HG03095 (cell line): ENCODE results near the gene TMEM239.
"Not testable (repeated sequence)": the region's sequence is repeated elsewhere in the genome, so short reads cannot be mapped to it uniquely, and the experiment has no call there.

ENCODE experiments used
- ATAC-seq: cut with Tn5 transposase; IDR thresholded peaks from one replicate; pipeline ENCODE4 v1.9.1; 2021; ENCODE audit warnings: moderate library complexity; ENCODE audit not compliant: unreplicated experiment

Gene TMEM239

DNA sequence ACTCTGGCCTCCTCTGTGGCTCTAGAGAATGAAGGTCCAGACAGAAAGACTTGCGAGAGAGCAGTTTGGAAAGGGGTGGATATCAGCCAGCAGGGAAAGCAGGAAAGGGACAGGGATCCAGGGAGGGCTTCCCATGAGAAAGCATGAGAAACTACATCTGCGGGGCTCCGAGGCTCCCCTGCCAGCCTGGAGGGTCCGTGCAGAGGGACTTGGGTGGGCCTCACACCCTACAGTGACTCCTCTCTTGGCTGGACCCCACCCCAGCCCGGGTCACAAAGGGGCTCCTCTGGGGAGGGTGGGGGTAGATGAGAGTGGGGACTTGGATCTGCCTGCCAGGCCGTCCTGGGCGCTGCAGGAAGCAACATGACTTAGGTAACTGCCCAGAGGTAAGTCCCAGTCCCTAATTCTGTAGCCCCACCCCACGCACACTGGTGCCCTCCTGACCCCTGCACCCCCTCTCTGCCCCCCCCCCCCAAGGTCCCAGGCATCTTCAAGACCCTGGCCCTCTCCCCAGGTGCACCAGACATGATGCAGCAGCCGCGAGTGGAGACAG is at the start of gene TMEM239:
TSS of gene TMEM239 (plus strand) at position 335 of the 553 bp plus-strand sequence. CDS start at position 526, 191 bp downstream.
- ATAC-seq = no peak

DNA sequence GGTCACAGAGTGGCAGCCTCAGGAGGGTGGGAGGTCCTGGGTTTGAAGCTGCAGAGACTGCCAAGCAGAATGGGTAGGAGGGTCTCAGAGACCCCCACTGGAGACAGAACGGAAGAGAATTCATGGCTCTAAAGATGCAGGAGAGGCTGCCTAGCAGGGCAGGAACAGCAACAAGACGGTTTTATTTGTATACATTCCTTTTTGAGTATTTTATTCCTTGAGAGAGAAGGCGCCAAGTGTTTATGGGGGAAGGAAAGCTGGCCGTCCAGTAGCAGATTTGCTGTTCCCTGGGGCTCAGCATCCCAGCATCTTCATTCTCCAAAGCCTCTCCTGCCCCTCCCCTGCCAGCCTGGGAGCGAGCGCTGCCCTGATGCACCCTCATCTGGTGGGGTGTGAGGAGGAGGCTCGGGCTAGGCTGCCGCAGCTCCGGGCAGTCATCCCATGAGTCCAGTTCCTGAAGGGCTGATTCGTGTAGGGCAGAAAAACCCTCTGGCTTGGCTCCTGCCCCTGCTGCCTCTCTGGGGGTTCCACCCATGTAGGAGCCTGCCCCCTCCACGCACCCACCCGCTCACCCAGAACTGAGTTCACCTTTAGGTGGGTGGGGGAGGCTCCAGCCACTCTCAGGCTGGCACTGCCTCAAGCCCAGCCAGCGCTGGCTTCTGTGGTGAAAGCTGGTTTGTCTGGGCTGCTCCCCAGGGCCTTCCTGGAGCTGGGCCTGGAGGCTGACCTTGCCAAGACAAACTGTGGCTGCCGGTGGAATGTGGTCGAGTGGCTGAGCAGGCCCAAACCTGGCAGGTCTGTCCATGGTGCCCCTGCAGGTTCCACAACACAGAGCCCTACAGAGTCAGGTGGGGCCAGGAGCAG is 48.2 kb upstream of the TMEM239 start:
- ATAC-seq = no peak

DNA sequence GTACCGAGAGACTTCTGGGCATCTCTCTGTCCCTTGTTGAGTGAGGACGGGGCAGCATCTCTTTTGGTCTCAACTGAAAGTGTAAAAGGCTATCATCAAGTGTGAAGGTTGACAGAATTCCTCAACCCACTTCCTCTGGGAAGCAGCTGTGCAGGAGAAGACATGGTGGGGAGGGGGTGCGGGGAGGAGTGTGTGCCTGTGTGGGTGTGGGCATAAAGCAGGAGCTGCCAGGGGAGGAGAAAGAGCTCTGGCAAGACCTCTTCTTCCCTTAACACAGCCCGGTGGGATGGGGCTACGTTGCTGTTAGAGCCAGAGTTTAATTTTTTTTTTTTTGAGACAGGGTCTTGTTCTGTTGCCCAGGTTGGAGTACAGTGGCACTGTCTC is 47.5 kb upstream of the TMEM239 start:
- no peak for ATAC-seq

DNA sequence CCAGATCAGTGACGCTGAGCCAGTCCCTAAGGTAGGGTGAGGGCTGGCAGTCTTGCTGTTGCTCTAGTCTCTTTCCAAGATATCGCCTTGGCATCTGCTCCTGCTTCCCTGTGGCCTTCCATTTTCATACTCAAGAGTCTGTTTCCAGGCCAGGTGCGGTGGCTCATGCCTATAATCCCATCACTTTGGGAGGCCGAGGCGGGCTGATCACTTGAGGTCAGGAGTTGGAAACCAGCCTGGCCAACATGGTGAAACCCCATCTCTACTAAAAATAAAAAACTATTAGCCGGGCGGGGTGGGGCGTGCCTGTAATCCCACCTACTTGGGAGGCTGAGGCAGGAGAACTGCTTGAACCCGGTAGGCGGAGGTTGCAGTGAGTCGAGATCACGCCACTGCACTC is 46.1 kb upstream of the TMEM239 start:
- not testable (repeated sequence) for ATAC-seq

DNA sequence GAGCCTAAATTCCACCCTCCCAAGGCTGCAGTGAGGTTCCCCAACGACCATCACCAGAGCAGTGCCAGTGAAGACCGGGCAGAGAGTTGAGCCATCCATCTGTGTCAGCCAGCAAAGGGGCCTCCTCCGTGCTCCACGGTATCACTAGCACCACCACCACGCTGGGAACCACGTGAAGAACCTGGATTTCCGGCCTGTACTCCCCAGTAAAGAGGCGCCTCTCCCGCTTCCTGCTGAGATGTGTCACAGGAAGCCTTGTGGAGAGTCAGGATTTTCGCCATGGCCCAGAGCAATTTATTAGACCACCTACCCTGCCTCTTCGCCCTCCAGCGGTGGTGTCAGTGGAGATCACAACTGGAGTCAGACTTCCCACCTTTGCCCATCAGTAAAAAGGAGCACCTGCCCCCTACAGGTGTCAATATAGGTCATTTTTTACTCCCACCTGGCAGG is 44.5 kb upstream of the TMEM239 start:
- ATAC-seq = no peak

DNA sequence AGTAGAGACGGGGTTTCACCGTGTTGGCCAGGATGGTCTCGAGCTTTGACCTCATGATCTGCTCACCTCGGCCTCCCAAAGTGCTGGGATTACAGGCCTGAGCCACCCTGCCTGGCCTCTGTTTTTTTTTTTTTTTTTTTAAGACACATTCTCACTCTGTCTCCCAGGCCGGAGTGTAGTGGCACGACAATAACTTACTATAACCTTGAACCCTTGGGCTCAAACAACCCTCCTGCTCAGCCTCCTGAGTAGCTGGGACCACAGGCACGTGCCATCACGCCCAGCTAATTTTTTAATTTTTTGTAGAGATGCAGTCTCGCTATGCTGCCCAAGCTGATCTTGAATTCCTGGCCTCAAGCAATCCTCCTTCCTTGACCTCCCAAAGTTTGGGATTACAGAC is 42.4 kb upstream of the TMEM239 start:
- no peak for ATAC-seq

DNA sequence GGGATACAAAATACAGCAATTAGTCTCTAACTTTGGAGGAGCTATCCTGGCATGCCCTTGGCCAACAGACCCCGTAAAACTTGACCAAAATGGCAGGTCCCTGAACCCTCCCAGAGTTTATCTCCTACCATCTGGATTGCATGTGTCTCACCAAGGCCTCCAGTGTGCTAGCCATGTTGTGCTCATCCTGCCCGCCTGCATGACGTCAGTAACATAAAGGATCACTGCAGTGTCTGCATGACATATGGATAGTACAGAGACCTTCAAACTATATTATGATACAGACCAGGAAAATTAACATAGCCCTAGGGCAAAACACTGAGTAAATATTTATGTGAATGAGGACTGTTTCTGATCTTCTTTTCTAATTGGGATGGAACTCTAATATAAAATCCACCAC is 41.0 kb upstream of the TMEM239 start:
- ATAC-seq = no peak

DNA sequence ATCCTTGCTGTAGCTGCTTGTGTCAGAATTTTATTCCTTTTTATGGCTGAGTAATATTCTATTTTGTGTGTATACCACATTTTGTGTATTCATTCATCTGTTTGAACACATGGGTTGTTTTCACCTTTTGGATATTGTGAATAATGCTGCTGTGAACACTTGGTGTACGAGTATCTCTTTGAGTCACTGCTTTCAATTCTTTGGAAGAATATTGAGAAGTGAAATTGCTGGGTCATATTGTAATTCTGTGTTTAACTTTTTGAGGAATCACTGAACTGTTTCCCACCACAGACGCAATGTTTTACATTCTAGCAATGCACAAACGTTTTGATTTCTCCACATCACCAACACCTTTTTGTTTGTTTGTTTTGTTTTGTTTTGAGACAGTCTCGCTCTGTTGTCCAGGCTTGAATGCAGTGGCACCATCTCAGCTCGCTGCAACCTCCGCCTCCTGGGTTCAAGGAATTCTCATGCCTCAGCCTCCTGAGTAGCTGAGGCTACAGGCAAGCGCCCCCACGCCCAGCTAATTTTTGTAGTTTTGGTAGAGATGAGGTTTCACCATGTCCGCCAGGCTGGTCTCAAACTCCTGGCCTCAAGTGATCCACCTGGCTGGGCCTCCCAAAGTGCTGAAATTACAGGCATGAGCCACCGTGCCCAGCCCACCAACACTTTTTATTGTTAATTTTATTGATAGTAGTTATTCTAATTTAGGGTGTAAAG is 37.4 kb upstream of the TMEM239 start:
- ATAC-seq = no peak

DNA sequence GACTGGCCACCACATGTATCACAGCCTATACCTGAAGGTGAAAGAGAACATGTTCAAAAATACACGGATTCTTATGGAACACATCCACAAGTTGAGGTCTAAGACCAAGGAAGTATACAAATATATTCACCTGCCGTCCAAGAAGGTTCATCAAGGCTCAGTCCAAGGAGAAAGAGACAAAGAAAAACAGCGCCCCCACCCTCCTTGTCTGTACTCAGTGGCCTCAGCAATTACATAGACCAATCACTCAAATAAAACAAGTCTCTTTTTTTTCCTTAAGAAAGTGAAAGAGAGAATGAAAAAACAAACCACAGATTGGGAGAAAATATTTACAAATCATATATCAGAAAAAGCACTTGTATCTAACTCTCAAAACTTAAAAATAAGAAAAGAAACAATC is 35.2 kb upstream of the TMEM239 start:
- no peak for ATAC-seq

DNA sequence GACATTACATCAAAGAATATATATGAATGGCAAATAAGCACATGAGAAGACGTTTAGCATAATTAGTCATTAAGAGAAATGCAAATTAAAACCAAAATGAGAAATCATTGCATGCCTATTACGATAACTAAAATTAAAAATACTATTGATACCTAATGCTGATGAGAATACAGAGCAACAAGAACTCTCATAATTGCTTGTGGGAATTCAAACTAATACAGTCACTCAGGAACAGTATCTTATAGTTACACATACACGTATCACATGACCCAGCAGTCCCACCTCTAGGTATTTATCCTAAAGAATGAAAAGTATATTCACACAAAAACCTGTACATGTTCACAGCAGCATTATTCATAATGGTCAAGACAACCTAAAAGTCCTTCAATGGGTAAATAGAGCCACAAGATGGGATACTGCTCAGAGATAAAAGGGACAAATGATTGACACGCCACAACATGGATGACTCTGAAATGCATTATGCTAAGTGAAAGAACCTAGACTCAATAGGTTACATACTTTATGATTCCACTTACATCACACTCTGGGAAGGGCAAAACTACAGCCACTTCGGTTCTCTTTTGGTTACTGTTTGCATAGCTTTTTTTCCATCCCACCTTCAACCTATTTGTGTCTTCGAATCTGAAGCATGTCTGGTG is 32.1 kb upstream of the TMEM239 start:
- ATAC-seq = no peak

DNA sequence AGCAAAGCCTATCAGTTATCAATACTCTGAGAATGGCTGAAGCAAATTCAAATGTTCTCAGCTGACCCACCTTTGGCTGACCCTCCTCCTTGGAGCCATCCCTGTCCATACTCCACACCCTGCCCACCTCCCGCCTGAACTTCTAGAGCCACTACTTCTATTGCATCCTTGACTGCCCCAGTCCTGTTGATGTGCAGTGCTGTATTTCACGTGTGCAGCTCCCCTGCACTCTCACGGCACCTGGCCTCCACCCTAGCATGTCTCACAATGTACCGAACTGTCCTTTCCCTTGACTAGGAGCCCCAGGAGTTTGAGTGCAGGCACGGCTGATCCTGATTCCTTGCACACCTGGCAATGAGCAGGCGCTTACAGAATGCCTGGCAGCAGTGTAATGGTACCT is 22.7 kb upstream of the TMEM239 start:
- no peak for ATAC-seq

DNA sequence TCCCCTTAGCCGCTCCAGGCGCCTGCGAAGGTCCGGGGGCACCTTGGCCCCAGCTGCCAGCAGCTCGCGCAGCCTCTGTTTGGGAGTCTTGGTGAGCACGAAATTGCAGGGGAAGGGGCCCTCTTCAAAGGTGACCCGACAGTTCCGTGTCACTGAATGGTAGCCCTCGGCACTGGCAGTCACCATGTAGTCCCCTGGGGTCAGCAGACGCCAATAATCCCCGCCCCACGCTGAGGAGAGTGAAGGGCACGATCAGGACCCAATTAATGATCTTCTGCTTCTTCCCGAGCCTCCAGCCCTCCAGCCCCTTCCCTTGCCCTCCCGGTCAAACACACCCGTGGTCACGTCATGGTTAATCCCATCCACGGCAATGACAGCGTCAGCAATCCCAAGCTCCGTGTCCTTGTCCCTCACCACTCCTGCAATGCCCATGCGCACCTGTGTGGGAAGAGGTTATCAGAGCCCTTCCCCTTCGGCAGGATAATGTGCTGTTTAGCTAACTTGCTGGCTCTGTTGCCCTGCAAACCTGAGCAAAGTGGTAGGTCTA is 21.9 kb upstream of the TMEM239 start:
- ATAC-seq = no peak

DNA sequence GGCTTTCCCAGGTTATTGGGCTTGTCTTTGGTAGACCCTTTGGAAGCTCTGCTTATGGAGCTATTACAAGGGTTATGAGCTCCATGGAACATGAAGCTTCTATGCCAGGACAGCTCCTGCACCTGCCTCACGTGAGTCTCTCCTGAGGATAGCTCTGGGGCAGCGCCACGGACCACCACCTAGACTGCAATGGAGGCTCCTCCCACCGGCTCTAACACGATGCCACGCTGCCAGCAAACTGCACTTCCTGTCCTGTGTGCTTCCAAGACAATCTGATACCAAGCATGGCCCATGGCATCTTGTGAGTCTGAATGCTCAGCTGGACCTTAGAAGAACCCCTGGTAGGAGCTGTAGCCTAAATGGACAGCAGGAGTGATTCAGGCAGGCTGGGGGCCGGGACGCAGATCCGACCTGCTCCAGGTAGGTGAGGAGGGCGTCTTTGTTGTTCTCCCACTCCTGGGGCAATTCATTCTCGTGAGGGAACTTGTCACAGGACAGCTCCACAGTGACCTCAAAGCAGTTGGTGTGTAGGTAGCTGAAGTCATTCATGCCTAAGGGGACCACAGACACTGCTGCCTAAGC is 21.2 kb upstream of the TMEM239 start:
- ATAC-seq = no peak

DNA sequence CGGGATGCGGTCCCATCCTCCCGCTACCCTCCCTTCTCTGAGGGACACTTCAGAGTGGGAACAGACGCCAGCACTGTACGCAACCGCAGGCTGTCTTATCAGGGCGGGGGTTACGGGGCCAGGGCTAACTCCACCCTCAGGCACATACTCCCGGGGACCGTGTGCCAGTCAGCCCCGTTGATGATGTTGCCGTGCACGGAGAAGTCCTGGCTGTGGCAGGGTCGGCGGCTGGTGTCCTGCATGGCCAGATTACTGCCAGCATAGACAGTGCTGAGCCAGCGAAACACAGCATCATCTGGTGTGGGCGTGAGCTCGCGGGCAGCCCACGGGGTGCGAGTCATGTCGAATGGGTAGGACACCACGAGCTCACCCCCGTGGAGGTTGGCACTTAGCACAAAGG is 20.7 kb upstream of the TMEM239 start:
- ATAC-seq = no peak

DNA sequence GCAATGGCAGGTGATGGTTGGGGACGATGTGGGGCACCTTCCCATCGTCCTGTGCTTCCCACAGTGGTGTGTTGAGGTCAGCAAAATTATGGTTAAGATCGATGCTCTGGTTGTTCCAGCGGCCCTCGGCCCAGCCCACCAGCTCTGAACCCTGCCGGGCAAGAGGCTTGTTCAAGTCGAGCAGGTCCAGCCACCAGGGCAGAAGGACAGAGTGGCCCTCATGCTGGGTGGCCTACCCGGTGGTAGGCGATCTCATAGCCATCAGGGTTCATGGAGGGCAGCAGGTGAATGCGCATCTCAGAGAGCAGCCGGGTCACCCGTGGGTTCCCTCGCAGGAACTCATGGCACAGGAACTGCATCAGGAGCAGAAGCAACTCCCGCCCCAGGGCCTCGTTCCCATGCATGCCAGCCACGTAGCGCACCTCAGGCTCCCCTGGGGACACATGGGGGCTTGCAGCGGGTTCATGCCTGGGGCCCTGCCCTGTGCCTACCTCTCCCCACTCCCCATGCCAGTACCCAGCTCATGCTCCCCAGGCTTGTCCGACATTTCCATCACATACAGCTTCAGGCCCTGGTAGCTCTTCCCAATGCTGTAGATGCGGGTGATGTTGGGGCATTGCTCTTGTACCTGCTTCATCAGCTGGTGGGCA is 20.0 kb upstream of the TMEM239 start:
- no peak for ATAC-seq

DNA sequence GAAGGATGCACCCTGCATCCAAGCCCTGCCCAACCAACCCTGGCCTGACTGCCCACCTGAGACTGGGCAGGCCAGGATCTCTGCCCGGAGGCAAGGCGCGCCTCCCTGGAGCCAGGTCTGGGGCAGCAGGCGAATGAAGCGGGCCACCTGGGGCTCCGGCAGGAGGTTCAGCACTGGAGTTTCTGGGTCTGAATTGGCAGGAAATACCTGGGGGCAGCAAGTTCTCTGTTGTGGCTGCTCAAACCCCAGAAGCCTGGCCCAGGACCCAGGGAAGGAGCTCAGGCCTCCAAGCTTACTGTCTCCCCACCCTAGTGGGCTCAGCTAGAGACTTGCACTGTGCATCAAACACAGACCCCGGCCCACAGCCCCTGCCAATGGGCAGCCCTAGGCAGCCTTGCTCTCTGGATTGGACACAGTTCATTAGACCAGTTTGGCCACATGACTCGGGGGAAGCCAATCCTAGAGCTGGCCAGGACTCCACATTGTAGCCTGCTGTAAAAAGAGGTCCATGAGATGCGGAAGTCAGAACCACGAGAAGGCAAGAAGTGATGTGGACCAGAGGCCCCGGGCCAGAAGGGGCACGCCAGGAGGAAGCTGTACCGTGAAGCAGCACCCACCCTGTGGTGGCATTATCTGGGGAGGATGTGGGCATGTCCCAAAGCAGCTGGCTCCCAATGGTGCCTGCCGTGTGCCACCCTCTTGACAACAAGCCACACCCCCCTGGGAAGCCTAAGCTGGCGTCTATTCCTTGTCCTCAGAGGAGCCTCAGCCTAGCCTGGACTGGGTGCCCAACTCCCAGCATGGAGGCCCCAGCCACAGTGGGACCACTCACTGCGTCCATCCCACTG is 18.8 kb upstream of the TMEM239 start:
- no peak for ATAC-seq

DNA sequence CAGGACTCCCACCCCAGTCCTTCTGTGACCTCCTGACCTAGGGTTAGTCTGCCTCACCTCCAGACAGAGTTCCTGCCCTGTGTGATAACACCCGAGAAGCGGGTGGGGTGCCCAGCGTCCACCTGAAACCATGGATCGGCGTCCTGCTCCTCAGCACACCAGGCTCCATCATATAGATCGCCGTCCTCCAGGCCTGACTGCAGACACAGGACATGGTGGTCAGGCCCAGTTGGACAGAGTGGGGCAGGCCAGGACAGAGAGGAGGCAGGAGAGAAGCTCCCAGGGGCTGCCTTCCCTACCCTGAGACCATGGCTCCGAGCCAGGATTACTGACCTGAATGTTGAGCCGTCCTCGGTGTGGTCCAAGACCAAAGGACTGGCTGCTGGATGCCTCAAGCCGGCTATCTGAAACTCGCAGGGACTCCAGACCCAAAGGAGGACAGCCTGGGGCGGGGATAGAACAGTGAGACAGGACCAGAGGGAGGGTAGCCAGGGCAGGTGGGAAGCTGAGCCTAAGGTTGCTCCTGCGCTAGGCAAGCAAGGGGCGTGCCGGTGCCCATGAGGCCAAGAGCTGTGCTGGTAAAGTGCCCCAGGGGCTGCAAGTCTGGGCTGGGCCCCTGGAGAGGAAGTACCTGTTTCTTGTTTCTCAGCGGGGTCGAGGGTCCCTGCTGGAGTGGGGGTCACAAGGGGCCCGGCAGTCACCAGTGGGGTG is 17.9 kb upstream of the TMEM239 start:
- ATAC-seq = no peak

DNA sequence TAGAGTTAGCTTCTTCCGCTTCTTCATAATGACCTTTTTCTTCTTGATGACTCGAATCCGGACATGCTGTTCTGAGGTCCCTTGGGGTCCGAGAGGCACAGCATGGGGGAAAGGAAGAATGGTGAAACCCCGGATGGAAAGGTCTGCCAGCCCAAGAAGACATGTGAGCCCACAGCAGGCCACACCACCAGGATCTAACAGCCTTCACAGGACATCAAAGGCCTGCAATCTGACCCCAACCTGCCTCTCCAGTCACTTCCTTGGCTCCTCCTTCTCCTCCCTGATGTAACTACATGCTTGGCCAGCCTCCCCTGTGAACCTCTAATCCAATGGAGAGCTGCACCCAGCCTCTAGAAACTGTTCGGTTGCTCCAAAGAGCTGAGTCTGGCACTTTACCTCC is 17.4 kb upstream of the TMEM239 start:
- ATAC-seq = no peak

DNA sequence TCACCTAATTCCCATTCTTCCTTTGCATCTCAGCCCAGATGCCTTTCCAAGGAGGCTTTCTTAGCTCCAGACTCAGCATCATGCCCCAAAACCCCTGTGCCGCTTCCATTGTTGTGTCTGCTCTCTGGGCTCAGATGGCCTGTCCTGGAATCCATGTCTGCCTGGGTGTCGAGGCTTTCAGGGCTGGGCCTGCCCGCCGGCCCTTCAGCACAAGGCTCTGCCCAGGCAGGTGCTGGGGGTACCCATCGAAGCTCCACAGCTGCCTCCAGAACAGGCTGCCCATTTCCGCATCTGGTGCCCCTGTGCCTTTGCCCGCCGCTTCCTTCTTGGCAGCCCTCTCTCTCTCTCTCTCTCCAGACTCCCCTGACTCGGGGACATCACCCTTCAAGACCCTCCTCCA is 16.9 kb upstream of the TMEM239 start:
- ATAC-seq = no peak
